Activated CD4-positive, alpha-beta memory T cell treated with anti-CD3 and anti-CD28 coated beads for 36 hours (primary cell): ENCODE measurements around the gene CEACAM6. TPM values are rescaled to one million over a fixed set of nuclear protein-coding genes. Genes with fewer than 3 reads are reported as not detected.

Experiments
- CTCF ChIA-PET: fragments of 350-600 bp; sonication (Branson Sonifier 250); formaldehyde crosslinking; loops from one replicate; lab custom pipeline; 2021; ENCODE audit warnings: antibody characterized with exemption, inconsistent platforms; lab: Charles Lee
- POLR2A ChIA-PET: fragments of 350-600 bp; sonication (Branson Sonifier 250); formaldehyde crosslinking; loops from one replicate; lab custom pipeline; 2021; ENCODE audit warnings: antibody characterized with exemption; lab: Charles Lee
- DNase-seq: peaks from one replicate; pipeline ENCODE4 v3.0.0-alpha.2; 2020
- H3K27ac Mint-ChIP-seq: one replicate; pipeline ENCODE4 v1.8.0; 2021; ENCODE audit warnings: mixed read lengths
- H3K27me3 Mint-ChIP-seq: one replicate; pipeline ENCODE4 v1.8.0; 2021; ENCODE audit warnings: mixed read lengths
- H3K36me3 Mint-ChIP-seq: one replicate; pipeline ENCODE4 v1.8.0; 2021; ENCODE audit warnings: mixed read lengths
- H3K4me1 Mint-ChIP-seq: one replicate; pipeline ENCODE4 v1.8.0; 2021; ENCODE audit warnings: low read depth, mixed read lengths
- H3K4me3 Mint-ChIP-seq: one replicate; pipeline ENCODE4 v1.8.0; 2021; ENCODE audit warnings: mild to moderate bottlenecking, mixed read lengths
- H3K9me3 Mint-ChIP-seq: one replicate; pipeline ENCODE4 v1.8.0; 2021; ENCODE audit warnings: mixed read lengths
- intact Hi-C: fragments of 100-400 bp; cut with micrococcal nuclease; formaldehyde crosslinking; loops from one replicate; pipeline ENCODE4 v1.15.1; 2023
- total RNA-seq, 2 experiments: library from RNA; stranded (reverse); gene quantifications; one replicate each; pipeline ENCODE4 v1.2.3, GENCODE V29; 2021

Gene CEACAM6
- total RNA-seq, 2 experiments from 2014 or later = not detected

- CTCF ChIA-PET = interaction anchor here (0.9 to 1.6 kb wide), 3 partner anchors 22 to 63 kb away, joined by 3 to 7 read pairs (median 4); no protein-coding TSS in a partner anchor
These were observed 61.4 kb downstream of the CEACAM6 start for GRCh38 chr19:41816761-41817160.

GRCh38 chr19:41821003-41821735, 65.8 kb downstream of the CEACAM6 start:
- no peaks in the 10 kb centered on the region for H3K4me1 Mint-ChIP-seq
- H3K4me3 Mint-ChIP-seq = no peak overlapping the region

More at GRCh38 chr19:41816761-41817160, 61.4 kb downstream of the CEACAM6 start:
- no peak overlapping the region for H3K4me3 Mint-ChIP-seq
- intact Hi-C loops = no loop called here
- H3K36me3 Mint-ChIP-seq = no peaks in the 10 kb centered on the region
- H3K27ac Mint-ChIP-seq = no peak overlapping the region
- peaks cover 13% of the 10 kb centered on the region for H3K27me3 Mint-ChIP-seq
- POLR2A ChIA-PET = no interaction called here
- H3K4me1 Mint-ChIP-seq = no peaks in the 10 kb centered on the region
- H3K9me3 Mint-ChIP-seq = no peaks in the 10 kb centered on the region
- no peak for DNase-seq

More at GRCh38 chr19:41821003-41821735, 65.8 kb downstream of the CEACAM6 start:
- no peaks in the 10 kb centered on the region for H3K36me3 Mint-ChIP-seq
- H3K9me3 Mint-ChIP-seq = no peaks in the 10 kb centered on the region
- POLR2A ChIA-PET = interaction anchor here (0.9 kb wide), 2 partner anchors 28 to 68 kb away, joined by 3 read pairs; no protein-coding TSS in a partner anchor
- intact Hi-C loops = loop anchor here (1.0 kb wide), 1 partner anchor 28 kb away; no protein-coding TSS in a partner anchor
- no peak overlapping the region for H3K27ac Mint-ChIP-seq
- peaks cover 15% of the 10 kb centered on the region for H3K27me3 Mint-ChIP-seq
- CTCF ChIA-PET = interaction anchor here (0.9 to 7.3 kb wide), 13 partner anchors 15 to 1896 kb away, joined by 3 to 107 read pairs (median 4); partner anchors contain the start of gene CEACAM3
- DNase-seq = peak; percentile 53

Other genes with a start within 250 kb of the CEACAM6 start
- 10 to 100 TPM; 40.8 to 40.9 TPM for gene CEACAM21, start 179.4 kb upstream of the CEACAM6 start, total RNA-seq
- gene CEACAM4, start 128.5 kb upstream of the CEACAM6 start, total RNA-seq = not detected
- not detected for gene CEACAM7, start 67.3 kb upstream of the CEACAM6 start, total RNA-seq
- not detected for gene CEACAM5, start 46.9 kb upstream of the CEACAM6 start, total RNA-seq
- not detected for gene CEACAM3, start 41.1 kb downstream of the CEACAM6 start, total RNA-seq
- not detected for gene LYPD4, start 89.2 kb downstream of the CEACAM6 start, total RNA-seq
- gene DMRTC2, start 89.5 kb downstream of the CEACAM6 start, total RNA-seq = not detected
- gene RPS19, start 104.7 kb downstream of the CEACAM6 start, total RNA-seq = 1,000 to 10,000 TPM; 3,181 to 3,314 TPM
- gene CD79A, start 121.7 kb downstream of the CEACAM6 start, total RNA-seq = 1 to 10 TPM; 1.5 to 1.6 TPM
- gene ARHGEF1, start 127.7 kb downstream of the CEACAM6 start, total RNA-seq = 100 to 1,000 TPM; 298 to 327 TPM
- gene ERFL, start 172.9 kb downstream of the CEACAM6 start, total RNA-seq = 1 to 10 TPM; 1.3 to 2.0 TPM
- gene RABAC1, start 203.8 kb downstream of the CEACAM6 start, total RNA-seq = 10 to 100 TPM; 64.9 to 68.4 TPM
- under 1 TPM; 0.64 to 0.85 TPM for gene ATP1A3, start 238.7 kb downstream of the CEACAM6 start, total RNA-seq